Heart left ventricle (tissue), 16 donors: ENCODE data around the gene FAU. TPM values are rescaled to one million over a fixed set of nuclear protein-coding genes. Genes with fewer than 3 reads are reported as not detected.
A peak's percentile ranks its signal among the peaks of the same experiment; 100 is the strongest.

ENCODE experiments used
- ATAC-seq, 4 donors: fragments of 200-7000 bp; cut with Tn5 transposase; one replicate each; pipeline ENCODE4 v1.9.1; 2020 to 2022; ENCODE audit warnings: moderate library complexity in 4 of 4, mild to moderate bottlenecking in 3 of 4, moderate number of reproducible peaks in 1 of 4
- DNase-seq, 5 donors: peaks; one replicate each; pipeline ENCODE4 v3.0.0-alpha.2; 2020
- H3K27ac ChIP-seq, 12 donors: fragments of 200-600 bp; sonication (generic) in 4 of 12; one replicate each; pipeline versions ENCODE4 v1.5.0 to v1.8.0; 2016 to 2022; ENCODE audit warnings: mild to moderate bottlenecking in 2 of 12
- H3K27me3 ChIP-seq, 9 donors: fragments of 200-600 bp; sonication (generic) in 2 of 9; one replicate each; pipeline versions ENCODE4 v1.5.1 to v1.8.0; 2016 to 2022; ENCODE audit warnings: mild to moderate bottlenecking in 3 of 9
- H3K36me3 ChIP-seq, 9 donors: fragments of 200-600 bp; sonication (generic) in 2 of 9; one replicate each; pipeline versions ENCODE4 v1.5.0 to v1.8.0; 2018 to 2022; ENCODE audit warnings: mild to moderate bottlenecking in 2 of 9
- H3K4me1 ChIP-seq, 12 donors: fragments of 200-600 bp; sonication (generic) in 4 of 12; one replicate each; pipeline versions ENCODE4 v1.5.0 to v1.8.0; 2016 to 2022; ENCODE audit warnings: mild to moderate bottlenecking in 3 of 12
- H3K4me3 ChIP-seq, 12 donors: fragments of 200-600 bp; sonication (generic) in 4 of 12; one replicate each; pipeline versions ENCODE4 v1.5.0 to v1.8.0; 2017 to 2022; ENCODE audit warnings: mild to moderate bottlenecking in 9 of 12, moderate library complexity in 4 of 12
- H3K9me3 ChIP-seq, 12 donors: fragments of 200-600 bp; sonication (generic) in 4 of 12; one replicate each; pipeline versions ENCODE4 v1.5.0 to v1.8.0; 2016 to 2022; ENCODE audit warnings: mild to moderate bottlenecking in 1 of 12
- POLR2A ChIP-seq, 2 donors: fragments of 450-650 bp; IDR thresholded peaks; one replicate each; pipeline ENCODE4 v1.6.1; 2017; ENCODE audit warnings: antibody characterized with exemption in 2 of 2, mild to moderate bottlenecking in 2 of 2, moderate library complexity in 2 of 2
- WGBS, 4 donors: extraction: QIAGEN DNeasy Blood & Tissue Kit in 2 of 4; methylation state at CpG; one replicate each; pipeline versions ENCODE4 v1.1.5 to v1.1.7; 2013 to 2018; 5-methylcytosine and 5-hydroxymethylcytosine counted together
- intact Hi-C, 10 donors: fragments of 100-400 bp; cut with DNase I; formaldehyde crosslinking; loops; one replicate each; pipeline versions ENCODE4 v1.11.1 to v1.14.2; 2022
- polyA plus RNA-seq, 2 donors: library from polyadenylated mRNA; stranded (reverse); fragments of 200-250 nt; gene quantifications; one replicate each; pipeline ENCODE4 v1.2.3, GENCODE V29; 2013
- total RNA-seq, 9 donors: library from RNA; depleted of rRNA in 2 of 9; stranded (reverse); fragments of >200 nt in 2 of 9; fragmentation: NEBNext Ultra II Directional in 3 of 9; extraction: Animal tissue kit (Norgen Biotek cat#: 25700) in 3 of 9; gene quantifications; one replicate each; pipeline versions ENCODE4 v1.1.0 to v1.2.4, GENCODE V29; 2016 to 2023
- TF ChIP-seq, protein P1 (sequence below), 12 donors: fragments of 200-600 bp; sonication (generic) in 4 of 12; IDR thresholded peaks; one replicate each; pipeline versions ENCODE4 v1.5.0 to v1.8.0; 2018 to 2022; ENCODE audit warnings: antibody characterized with exemption in 12 of 12, mild to moderate bottlenecking in 5 of 12
- donor health status: ischemic (EF 13 %, LVEDD 7.1; RV severe dilation, severe dysfunction).
- donor health status: healthy with polysubstance abuse.
- donor health status: DM: no; HTN: yes; CAD: no.
- donor health status: DM: no; HTN: no; CAD: no.
- donor health status: ischemic (EF 25% LVEDD 6.9; RV normal size, moderate dysfunction).
- donor health status: ischemic (EF 25% LVEDD 5.7; RV mildly dilated, moderate dysfunction).
- donor health status: healthy.
- donor health status: DM: yes; HTN: yes; CAD: no.
- donor health status: ischemic (EF 35%, LVEDD 5.7; RV mildly dilated, moderate dysfunction).
- donor health status: nonischemic (EF 11% LVEDD 7.7; RV severe dilation, severe dysfunction).
- donor health status: DM: yes; HTN: yes; CAD: no.
- donor health status: PGD.
- donor health status: ischemic (EF 29% LVEDD 5.4; RV normal size, mild dysfunction).
- donor health status: nonischemic (EF 23%, LVEDD 6.1; RV moderate dilation, normal function).

Gene FAU
- total and polyA plus RNA-seq, 11 donors = 388 to 1,119 (median 641) TPM

- Histone ChIP-seq H3K27me3 (no peaks in the 10 kb centered on the region), H3K36me3 (peaks cover 0 to 91% (median 83%) of the 10 kb centered on the region in 9 donors), H3K9me3 (no peaks in the 10 kb centered on the region), H3K27ac (no peak overlapping the region), H3K4me3 (no peak overlapping the region), H3K4me1 (peaks cover 0 to 18% (median 12%) of the 10 kb centered on the region in 12 donors)
- WGBS, 4 donors = 80 to 86% (median 83%) methylated on average over 13 to 15 of the region's 15 CpGs
- no peak for DNase-seq
- ATAC-seq = no peak
- TF ChIP-seq, protein P1, sequence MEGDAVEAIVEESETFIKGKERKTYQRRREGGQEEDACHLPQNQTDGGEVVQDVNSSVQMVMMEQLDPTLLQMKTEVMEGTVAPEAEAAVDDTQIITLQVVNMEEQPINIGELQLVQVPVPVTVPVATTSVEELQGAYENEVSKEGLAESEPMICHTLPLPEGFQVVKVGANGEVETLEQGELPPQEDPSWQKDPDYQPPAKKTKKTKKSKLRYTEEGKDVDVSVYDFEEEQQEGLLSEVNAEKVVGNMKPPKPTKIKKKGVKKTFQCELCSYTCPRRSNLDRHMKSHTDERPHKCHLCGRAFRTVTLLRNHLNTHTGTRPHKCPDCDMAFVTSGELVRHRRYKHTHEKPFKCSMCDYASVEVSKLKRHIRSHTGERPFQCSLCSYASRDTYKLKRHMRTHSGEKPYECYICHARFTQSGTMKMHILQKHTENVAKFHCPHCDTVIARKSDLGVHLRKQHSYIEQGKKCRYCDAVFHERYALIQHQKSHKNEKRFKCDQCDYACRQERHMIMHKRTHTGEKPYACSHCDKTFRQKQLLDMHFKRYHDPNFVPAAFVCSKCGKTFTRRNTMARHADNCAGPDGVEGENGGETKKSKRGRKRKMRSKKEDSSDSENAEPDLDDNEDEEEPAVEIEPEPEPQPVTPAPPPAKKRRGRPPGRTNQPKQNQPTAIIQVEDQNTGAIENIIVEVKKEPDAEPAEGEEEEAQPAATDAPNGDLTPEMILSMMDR (IDR thresholded peaks at IDR 0.05) = no peak
- no peak for TF ChIP-seq POLR2A (IDR thresholded peaks at IDR 0.05)
- intact Hi-C loops = loop anchor here in 1 of 10 donors (10.0 kb wide), 1 partner anchor 204 kb away; the partner anchor contains the start of gene PPP2R5B
Measured at GRCh38 chr11:65128182-65129145, 6.5 kb upstream of the FAU start.

GRCh38 chr11:65127473-65128181 is 5.7 kb upstream of the FAU start:
- 78 to 85% (median 82%) methylated on average over 11 to 12 of the region's 12 CpGs for WGBS, 4 donors
- DNase-seq (no peak), ATAC-seq (no peak)
- peaks cover 0 to 17% (median 10%) of the 10 kb centered on the region in 12 donors for H3K4me1 ChIP-seq
- no peak overlapping the region for H3K4me3 ChIP-seq
- H3K27me3 ChIP-seq = no peaks in the 10 kb centered on the region
- intact Hi-C loops = loop anchor here in 1 of 10 donors (10.0 kb wide), 1 partner anchor 203 kb away; the partner anchor contains the start of gene PPP2R5B
- no peak for TF ChIP-seq POLR2A (IDR thresholded peaks at IDR 0.05)
- TF ChIP-seq, protein P1 (IDR thresholded peaks at IDR 0.05) = no peak
- peaks cover 0 to 86% (median 80%) of the 10 kb centered on the region in 9 donors for H3K36me3 ChIP-seq
- H3K27ac ChIP-seq = no peak overlapping the region
- no peaks in the 10 kb centered on the region for H3K9me3 ChIP-seq

DNA sequence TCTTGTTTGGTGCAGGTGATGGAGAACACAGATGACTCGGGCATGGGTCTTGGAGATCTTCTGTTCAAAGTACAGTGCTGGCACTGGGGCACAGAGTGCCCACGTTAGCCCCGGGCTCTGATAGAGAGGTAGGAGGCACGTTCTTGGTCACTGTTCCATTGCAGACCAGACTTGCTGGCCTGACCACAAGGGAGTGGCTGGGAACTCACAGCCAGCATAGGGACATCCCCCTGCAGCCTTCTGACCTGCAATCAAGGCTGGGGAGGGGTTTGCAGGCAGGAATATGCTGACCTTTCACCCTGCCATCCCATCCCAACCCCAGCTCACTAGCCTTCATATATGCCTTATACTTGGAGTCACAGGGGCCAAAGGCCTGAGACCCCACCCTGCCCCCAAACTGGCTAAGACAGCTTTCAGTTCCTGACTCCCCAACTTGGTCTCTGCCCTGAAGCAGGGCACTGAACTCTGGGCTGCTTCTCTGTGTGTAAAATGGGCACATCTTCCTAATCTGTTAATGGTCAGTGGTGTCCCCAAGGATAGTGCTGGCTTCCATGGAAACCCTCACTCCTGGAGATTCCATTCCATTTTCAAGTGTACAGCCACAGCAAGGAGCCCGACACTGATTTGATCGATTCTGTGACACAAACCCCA is 4.8 kb upstream of the FAU start:
- Histone ChIP-seq H3K36me3 (peaks cover 0 to 78% (median 74%) of the 10 kb centered on the region in 9 donors), H3K27me3 (no peaks in the 10 kb centered on the region), H3K27ac (no peak overlapping the region), H3K4me1 (peaks cover 0 to 12% (median 9%) of the 10 kb centered on the region in 12 donors), H3K9me3 (no peaks in the 10 kb centered on the region), H3K4me3 (no peak overlapping the region)
- WGBS, 4 donors = 79 to 87% (median 81%) methylated on average over 6 of the region's 6 CpGs
- peak in 1 of 5 donors; percentile 14 for DNase-seq
- no peak for ATAC-seq
- intact Hi-C loops = loop anchor here in 1 of 10 donors (10.0 kb wide), 1 partner anchor 202 kb away; the partner anchor contains the start of gene PPP2R5B
- TF ChIP-seq, protein P1 (IDR thresholded peaks at IDR 0.05) = no peak
- no peak for TF ChIP-seq POLR2A (IDR thresholded peaks at IDR 0.05)
